SK-N-SH (cell line): ENCODE results near the gene PTGFRN. TPM values are rescaled to one million over a fixed set of nuclear protein-coding genes. Genes with fewer than 3 reads are reported as not detected.

Experiments used
- CTCF ChIA-PET: fragments of 300-600, 350-600 bp; formaldehyde crosslinking; extraction: SDS; loops from one replicate; lab custom pipeline; 2021; lab: Yijun Ruan, JAX
- POLR2A ChIA-PET: fragments of 350-600 bp; sonication (Branson Sonifier 250); formaldehyde crosslinking; extraction: SDS; loops from one replicate; lab custom pipeline; 2020; ENCODE audit warnings: antibody characterized with exemption, inconsistent platforms; lab: Yijun Ruan, JAX
- DNase-seq: peaks from one replicate; pipeline ENCODE4 v3.0.0; 2012
- H2AFZ ChIP-seq: fragments of 200-600 bp; sonication (generic); 2 replicates; pipeline ENCODE4 v1.8.1; 2016; ENCODE audit warnings: antibody characterized with exemption, mild to moderate bottlenecking, low read depth
- H3F3A ChIP-seq: fragments of 200-600 bp; sonication (generic); replicated peaks from 2 replicates; pipeline ENCODE3; 2016; ENCODE audit warnings: antibody characterized with exemption, mild to moderate bottlenecking; ENCODE audit not compliant: insufficient read depth
- H3K27ac ChIP-seq, 2 experiments: fragments of 200-500 bp in 1 of 2; fragments of 200-600 bp in 1 of 2; sonication (Bioruptor generic) in 1 of 2; sonication (generic), shearing (Covaris generic) in 1 of 2; 2 replicates each; pipeline versions ENCODE4 v1.5.1 to v1.6.1; 2014 to 2016; ENCODE audit warnings: low read depth in 2 of 2, inconsistent platforms in 1 of 2, low read length in 1 of 2, mild to moderate bottlenecking in 1 of 2, mixed read lengths in 1 of 2
- H3K27me3 ChIP-seq: fragments of 200-600 bp; sonication (generic), shearing (Covaris generic); 2 replicates; pipeline ENCODE4 v1.6.1; 2016; ENCODE audit warnings: mixed run types; ENCODE audit not compliant: insufficient read depth
- H3K36me3 ChIP-seq, 2 experiments: fragments of 200-500 bp in 1 of 2; fragments of 200-600 bp in 1 of 2; sonication (Bioruptor generic) in 1 of 2; sonication (generic) in 1 of 2; replicated peaks in 1 of 2; 2 replicates each; pipeline versions ENCODE3 to v1.5.1; 2014 to 2016; ENCODE audit warnings: low read length in 1 of 2, mild to moderate bottlenecking in 1 of 2; ENCODE audit not compliant: insufficient read depth in 2 of 2, control insufficient read depth in 1 of 2
- H3K4me1 ChIP-seq, 2 experiments: fragments of 200-500 bp in 1 of 2; fragments of 200-600 bp in 1 of 2; sonication (Bioruptor generic) in 1 of 2; sonication (generic), shearing (Covaris generic) in 1 of 2; 2 replicates each; pipeline versions ENCODE4 v1.5.1 to v1.6.1; 2014 to 2016; ENCODE audit warnings: low read depth in 1 of 2, low read length in 1 of 2, mixed run types in 1 of 2; ENCODE audit not compliant: insufficient read depth in 2 of 2, control insufficient read depth in 1 of 2
- H3K4me2 ChIP-seq: fragments of 200-600 bp; sonication (generic), shearing (Covaris generic); 2 replicates; pipeline ENCODE4 v1.6.1; 2017; ENCODE audit warnings: mixed run types
- H3K4me3 ChIP-seq, 2 experiments: fragments of 200-500 bp in 1 of 2; fragments of 200-600 bp in 1 of 2; sonication (Bioruptor generic) in 1 of 2; sonication (generic), shearing (Covaris generic) in 1 of 2; 2 replicates each; pipeline versions ENCODE4 v1.5.1 to v1.8.1; 2014 to 2016; ENCODE audit warnings: low read depth in 2 of 2, inconsistent platforms in 1 of 2, low read length in 1 of 2, mild to moderate bottlenecking in 1 of 2, mixed read lengths in 1 of 2, moderate library complexity in 1 of 2
- H3K79me2 ChIP-seq: fragments of 200-600 bp; sonication (generic); 2 replicates; pipeline ENCODE4 v1.8.1; 2017; ENCODE audit warnings: mild to moderate bottlenecking; ENCODE audit not compliant: insufficient read depth
- H3K9ac ChIP-seq: fragments of 200-600 bp; sonication (generic); 2 replicates; pipeline ENCODE4 v1.6.1; 2017; ENCODE audit warnings: mixed run types
- H3K9me2 ChIP-seq: fragments of 200-600 bp; sonication (generic); 2 replicates; pipeline ENCODE4 v1.6.1; 2017; ENCODE audit warnings: mixed run types
- H3K9me3 ChIP-seq: fragments of 200-600 bp; sonication (generic); 2 replicates; pipeline ENCODE4 v1.6.1; 2017; ENCODE audit warnings: mixed run types, mild to moderate bottlenecking, moderate library complexity
- H4K20me1 ChIP-seq: fragments of 200-600 bp; sonication (generic); 2 replicates; pipeline ENCODE4 v1.6.1; 2017; ENCODE audit warnings: mild to moderate bottlenecking, mixed run types; ENCODE audit not compliant: insufficient read depth
- CHD2 ChIP-seq: fragments of 150-350 bp; IDR thresholded peaks from 2 replicates; pipeline ENCODE4 v1.6.1; 2018; ENCODE audit warnings: low read length; ENCODE audit not compliant: partially characterized antibody
- ELF1 ChIP-seq: IDR thresholded peaks from 2 replicates; pipeline ENCODE4 v1.4.0; 2012
- EP300 ChIP-seq, 2 experiments: IDR thresholded peaks; 2 replicates each; pipeline versions ENCODE4 v1.4.0 to v1.6.1; 2012; ENCODE audit warnings: borderline replicate concordance in 1 of 2, low read depth in 1 of 2, low read length in 1 of 2
- EZH2phosphoT487 ChIP-seq: fragments of 200-600 bp; sonication (generic); IDR thresholded peaks from 2 replicates; pipeline ENCODE4 v1.6.1; 2017; ENCODE audit warnings: low read depth, mixed run types, mild to moderate bottlenecking, antibody characterized with exemption, moderate library complexity, borderline replicate concordance
- FOXJ3 ChIP-seq: sonication (generic); formaldehyde crosslinking; IDR thresholded peaks from 2 replicates; pipeline ENCODE4 v1.5.1; 2020; ENCODE audit warnings: mild to moderate bottlenecking, missing genetic modification reagents
- IRF3 ChIP-seq: fragments of 150-350 bp; IDR thresholded peaks from 2 replicates; pipeline ENCODE4 v1.6.1; 2016; ENCODE audit warnings: mild to moderate bottlenecking, low read depth, low read length
- JUND ChIP-seq: IDR thresholded peaks from 2 replicates; pipeline ENCODE4 v1.4.0; 2012
- MEF2A ChIP-seq: IDR thresholded peaks from 2 replicates; pipeline ENCODE4 v1.4.0; 2012; ENCODE audit warnings: low read depth, borderline replicate concordance
- NRF1 ChIP-seq: IDR thresholded peaks from 2 replicates; pipeline ENCODE4 v1.6.1; 2012; ENCODE audit warnings: low read depth, mild to moderate bottlenecking, low read length
- PBX3 ChIP-seq: IDR thresholded peaks from 2 replicates; pipeline ENCODE4; 2012
- POLR2AphosphoS5 ChIP-seq: IDR thresholded peaks from 2 replicates; pipeline ENCODE4 v1.6.1; 2012; ENCODE audit warnings: low read depth, low read length
- RAD21 ChIP-seq: IDR thresholded peaks from 2 replicates; pipeline ENCODE4 v1.6.1; 2012; ENCODE audit warnings: mild to moderate bottlenecking, low read length
- RCOR1 ChIP-seq: fragments of 150-350 bp; IDR thresholded peaks from 2 replicates; pipeline ENCODE4 v1.6.1; 2017; ENCODE audit warnings: antibody characterized with exemption, low read length
- RXRA ChIP-seq: IDR thresholded peaks from 2 replicates; pipeline ENCODE4 v1.4.0; 2012; ENCODE audit warnings: low read depth, mild to moderate bottlenecking, borderline replicate concordance
- SIN3A ChIP-seq: IDR thresholded peaks from 2 replicates; pipeline ENCODE4 v1.6.1; 2012; ENCODE audit warnings: low read depth, mild to moderate bottlenecking, low read length, moderate library complexity, borderline replicate concordance
- SMC3 ChIP-seq: IDR thresholded peaks from 2 replicates; pipeline ENCODE4 v1.6.1; 2012; ENCODE audit warnings: low read depth, low read length, improper control_type of control experiment
- TAF1 ChIP-seq: IDR thresholded peaks from 2 replicates; pipeline ENCODE4 v1.6.1; 2012; ENCODE audit warnings: low read depth, mild to moderate bottlenecking, low read length, moderate library complexity, borderline replicate concordance
- USF1 ChIP-seq: IDR thresholded peaks from 2 replicates; pipeline ENCODE4 v1.4.0; 2012; ENCODE audit warnings: low read depth, borderline replicate concordance
- YY1 ChIP-seq: IDR thresholded peaks from 2 replicates; pipeline ENCODE4 v1.4.0; 2012; ENCODE audit warnings: low read depth, mild to moderate bottlenecking
- WGBS: methylation state at CpG from one replicate; pipeline ENCODE4 v1.1.6; 2017; ENCODE audit warnings: low lambda C conversion rate; 5-methylcytosine and 5-hydroxymethylcytosine counted together
- polyA plus RNA-seq, 3 experiments: library from polyadenylated mRNA; depleted of rRNA; stranded (reverse); fragments of >200 nt; gene quantifications; 2 replicates each; pipeline ENCODE4 v1.2.3, GENCODE V29; 2012
- TF ChIP-seq, protein P1 (sequence below): IDR thresholded peaks from 2 replicates; pipeline ENCODE4 v1.4.0; 2012; ENCODE audit warnings: low read depth, borderline replicate concordance
- TF ChIP-seq, protein P2 (sequence below): IDR thresholded peaks from 2 replicates; pipeline ENCODE4 v1.6.1; 2012; ENCODE audit warnings: mild to moderate bottlenecking, low read depth, low read length, moderate library complexity
- TF ChIP-seq, protein P3 (sequence below): IDR thresholded peaks from 2 replicates; pipeline ENCODE4 v1.4.0; 2012; ENCODE audit warnings: low read depth

Gene PTGFRN
- polyA plus RNA-seq, 1 of the 3 experiments (the other 2 are of a cell fraction), result 22.4 TPM

GRCh38 chr1:116958110-116958509 lies 48.4 kb downstream of the PTGFRN start (continued):
- no peak for TF ChIP-seq RXRA
- TF ChIP-seq RAD21, result no peak

DNA sequence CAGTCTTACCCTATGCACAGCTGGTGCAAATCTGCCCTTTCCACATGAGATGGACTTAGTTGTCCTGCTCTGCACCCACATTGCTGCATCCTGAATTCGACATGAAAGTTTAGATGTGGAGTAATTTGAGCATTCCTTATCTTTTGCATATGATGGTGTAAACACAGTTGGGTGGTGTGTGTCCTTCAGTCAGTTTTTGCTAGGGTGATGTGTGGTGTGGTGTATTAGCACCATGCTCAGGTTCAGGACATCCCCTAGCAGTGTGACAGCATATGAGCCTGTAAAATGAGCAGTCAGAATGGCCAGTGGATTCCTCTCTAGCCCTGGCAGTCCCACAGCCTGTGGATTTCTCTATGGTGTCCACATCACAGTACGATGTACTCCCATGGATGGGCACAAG lies 49.3 kb downstream of the PTGFRN start:
- no peak for TF ChIP-seq RCOR1
- no peak for TF ChIP-seq POLR2AphosphoS5
- TF ChIP-seq, protein P1, sequence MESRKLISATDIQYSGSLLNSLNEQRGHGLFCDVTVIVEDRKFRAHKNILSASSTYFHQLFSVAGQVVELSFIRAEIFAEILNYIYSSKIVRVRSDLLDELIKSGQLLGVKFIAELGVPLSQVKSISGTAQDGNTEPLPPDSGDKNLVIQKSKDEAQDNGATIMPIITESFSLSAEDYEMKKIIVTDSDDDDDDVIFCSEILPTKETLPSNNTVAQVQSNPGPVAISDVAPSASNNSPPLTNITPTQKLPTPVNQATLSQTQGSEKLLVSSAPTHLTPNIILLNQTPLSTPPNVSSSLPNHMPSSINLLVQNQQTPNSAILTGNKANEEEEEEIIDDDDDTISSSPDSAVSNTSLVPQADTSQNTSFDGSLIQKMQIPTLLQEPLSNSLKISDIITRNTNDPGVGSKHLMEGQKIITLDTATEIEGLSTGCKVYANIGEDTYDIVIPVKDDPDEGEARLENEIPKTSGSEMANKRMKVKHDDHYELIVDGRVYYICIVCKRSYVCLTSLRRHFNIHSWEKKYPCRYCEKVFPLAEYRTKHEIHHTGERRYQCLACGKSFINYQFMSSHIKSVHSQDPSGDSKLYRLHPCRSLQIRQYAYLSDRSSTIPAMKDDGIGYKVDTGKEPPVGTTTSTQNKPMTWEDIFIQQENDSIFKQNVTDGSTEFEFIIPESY, result no peak
- TF ChIP-seq, protein P2, sequence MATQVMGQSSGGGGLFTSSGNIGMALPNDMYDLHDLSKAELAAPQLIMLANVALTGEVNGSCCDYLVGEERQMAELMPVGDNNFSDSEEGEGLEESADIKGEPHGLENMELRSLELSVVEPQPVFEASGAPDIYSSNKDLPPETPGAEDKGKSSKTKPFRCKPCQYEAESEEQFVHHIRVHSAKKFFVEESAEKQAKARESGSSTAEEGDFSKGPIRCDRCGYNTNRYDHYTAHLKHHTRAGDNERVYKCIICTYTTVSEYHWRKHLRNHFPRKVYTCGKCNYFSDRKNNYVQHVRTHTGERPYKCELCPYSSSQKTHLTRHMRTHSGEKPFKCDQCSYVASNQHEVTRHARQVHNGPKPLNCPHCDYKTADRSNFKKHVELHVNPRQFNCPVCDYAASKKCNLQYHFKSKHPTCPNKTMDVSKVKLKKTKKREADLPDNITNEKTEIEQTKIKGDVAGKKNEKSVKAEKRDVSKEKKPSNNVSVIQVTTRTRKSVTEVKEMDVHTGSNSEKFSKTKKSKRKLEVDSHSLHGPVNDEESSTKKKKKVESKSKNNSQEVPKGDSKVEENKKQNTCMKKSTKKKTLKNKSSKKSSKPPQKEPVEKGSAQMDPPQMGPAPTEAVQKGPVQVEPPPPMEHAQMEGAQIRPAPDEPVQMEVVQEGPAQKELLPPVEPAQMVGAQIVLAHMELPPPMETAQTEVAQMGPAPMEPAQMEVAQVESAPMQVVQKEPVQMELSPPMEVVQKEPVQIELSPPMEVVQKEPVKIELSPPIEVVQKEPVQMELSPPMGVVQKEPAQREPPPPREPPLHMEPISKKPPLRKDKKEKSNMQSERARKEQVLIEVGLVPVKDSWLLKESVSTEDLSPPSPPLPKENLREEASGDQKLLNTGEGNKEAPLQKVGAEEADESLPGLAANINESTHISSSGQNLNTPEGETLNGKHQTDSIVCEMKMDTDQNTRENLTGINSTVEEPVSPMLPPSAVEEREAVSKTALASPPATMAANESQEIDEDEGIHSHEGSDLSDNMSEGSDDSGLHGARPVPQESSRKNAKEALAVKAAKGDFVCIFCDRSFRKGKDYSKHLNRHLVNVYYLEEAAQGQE, result no peak
- TF ChIP-seq FOXJ3, result no peak
- no peak for TF ChIP-seq CHD2
- TF ChIP-seq JUND, result no peak
- TF ChIP-seq USF1, result no peak
- no peak for TF ChIP-seq EP300 (IDR thresholded peaks at IDR 0.05; ENCODE audit: borderline replicate concordance in 1 of 2, low read depth in 1 of 2, low read length in 1 of 2)
- TF ChIP-seq PBX3, result no peak
- no peak for TF ChIP-seq MEF2A
- no peak for TF ChIP-seq SMC3
- no peak for TF ChIP-seq ELF1
- no peak for TF ChIP-seq TAF1
- TF ChIP-seq SIN3A, result no peak
- TF ChIP-seq NRF1, result no peak
- TF ChIP-seq IRF3, result no peak
- TF ChIP-seq, protein P3, sequence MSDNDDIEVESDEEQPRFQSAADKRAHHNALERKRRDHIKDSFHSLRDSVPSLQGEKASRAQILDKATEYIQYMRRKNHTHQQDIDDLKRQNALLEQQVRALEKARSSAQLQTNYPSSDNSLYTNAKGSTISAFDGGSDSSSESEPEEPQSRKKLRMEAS, result no peak
- no peak for TF ChIP-seq YY1
- no peak for TF ChIP-seq EZH2phosphoT487
- peaks cover 0 to 2% of the 10 kb centered on the region in 2 experiments for H3K36me3 ChIP-seq
- no peaks in the 10 kb centered on the region for H4K20me1 ChIP-seq
- no peaks in the 10 kb centered on the region for H3K27me3 ChIP-seq
- H3F3A ChIP-seq, result no peaks in the 10 kb centered on the region
- DNase-seq, result no peak
- H3K27ac ChIP-seq, result no peak overlapping the region
- H3K9ac ChIP-seq, result no peak overlapping the region
- no peaks in the 10 kb centered on the region for H3K9me3 ChIP-seq
- peaks cover 0 to 3% of the 10 kb centered on the region in 2 experiments; a peak in 1 of 4 replicates for H3K4me1 ChIP-seq
- WGBS, result 70% methylated on average over 2 of the region's 2 CpGs
- H3K4me3 ChIP-seq, result no peak overlapping the region
- no peaks in the 10 kb centered on the region for H3K9me2 ChIP-seq
- ChIA-PET CTCF (interaction anchor here (0.6 to 1.4 kb wide), 3 partner anchors 9 to 234 kb away, joined by 3 to 4 read pairs (median 4); no protein-coding TSS in a partner anchor), POLR2A (no interaction called here)
- H3K4me2 ChIP-seq, result no peak overlapping the region
- no peaks in the 10 kb centered on the region for H3K79me2 ChIP-seq
- H2AFZ ChIP-seq, result no peak overlapping the region
